GM21367 (cell line): ENCODE data around the gene BMP2K.

Source experiments
- ATAC-seq: cut with Tn5 transposase; IDR thresholded peaks from one replicate; pipeline ENCODE4 v1.9.1; 2021; ENCODE audit not compliant: unreplicated experiment

Gene BMP2K

GRCh38 chr4:78776079-78776728 lies at the start of gene BMP2K:
BMP2K (plus strand) TSS chr4:78776350; CDS start chr4:78776544, 194 bp downstream.
- ATAC-seq, result peak; percentile 60

GRCh38 chr4:78726546-78726945 lies 49.6 kb upstream of the BMP2K start:
- no peak for ATAC-seq

- no peak for ATAC-seq
Observed at GRCh38 chr4:78732332-78733104, 43.6 kb upstream of the BMP2K start.

GRCh38 chr4:78734441-78735162 lies 41.5 kb upstream of the BMP2K start:
- ATAC-seq, result no peak

GRCh38 chr4:78735697-78736096 lies 40.5 kb upstream of the BMP2K start:
- peak; percentile 77 for ATAC-seq

GRCh38 chr4:78737035-78737434 lies 39.1 kb upstream of the BMP2K start:
- ATAC-seq, result no peak

- ATAC-seq, result no peak
Observed at GRCh38 chr4:78737973-78738372, 38.2 kb upstream of the BMP2K start.

- ATAC-seq, result no peak
Observed at GRCh38 chr4:78742300-78742699, 33.9 kb upstream of the BMP2K start.

- ATAC-seq, result no peak
Observed at GRCh38 chr4:78747475-78747922, 28.7 kb upstream of the BMP2K start.

- ATAC-seq, result no peak
Observed at GRCh38 chr4:78748381-78748780, 27.8 kb upstream of the BMP2K start.

- ATAC-seq, result peak; percentile 29
Observed at GRCh38 chr4:78749258-78749971, 26.7 kb upstream of the BMP2K start.

GRCh38 chr4:78749972-78750727 lies 26.0 kb upstream of the BMP2K start:
- ATAC-seq, result peak; percentile 84

GRCh38 chr4:78753091-78753490 lies 23.1 kb upstream of the BMP2K start:
- ATAC-seq, result no peak

- no peak for ATAC-seq
Observed at GRCh38 chr4:78754872-78755271, 21.3 kb upstream of the BMP2K start.

GRCh38 chr4:78756137-78756536 lies 20.0 kb upstream of the BMP2K start:
- no peak for ATAC-seq

GRCh38 chr4:78756776-78757175 lies 19.4 kb upstream of the BMP2K start:
- no peak for ATAC-seq

GRCh38 chr4:78757574-78757973 lies 18.6 kb upstream of the BMP2K start:
- ATAC-seq, result no peak

GRCh38 chr4:78758085-78758484 lies 18.1 kb upstream of the BMP2K start:
- ATAC-seq, result no peak

- ATAC-seq, result no peak
Observed at GRCh38 chr4:78762529-78762928, 13.6 kb upstream of the BMP2K start.

GRCh38 chr4:78763251-78763650 lies 12.9 kb upstream of the BMP2K start:
- no peak for ATAC-seq
